GM18505 (cell line): ENCODE results near the gene NRG4.
"Not testable (repeated sequence)": the region's sequence is repeated elsewhere in the genome, so short reads cannot be mapped to it uniquely, and the experiment has no call there.

Source experiments
- ATAC-seq: cut with Tn5 transposase; IDR thresholded peaks from one replicate; pipeline ENCODE4 v1.9.1; 2021; ENCODE audit not compliant: unreplicated experiment
- POLR2A ChIP-seq: IDR thresholded peaks from 4 replicates; pipeline ENCODE4 v1.6.1; 2011; ENCODE audit warnings: borderline replicate concordance; ENCODE audit not compliant: insufficient read depth, insufficient read length; ENCODE audit errors: extremely low read depth

NRG4 gene

GRCh38 chr15:75928680-75929608, 83.3 kb downstream of the NRG4 start:
- TF ChIP-seq POLR2A = no peak
- no peak for ATAC-seq

DNA sequence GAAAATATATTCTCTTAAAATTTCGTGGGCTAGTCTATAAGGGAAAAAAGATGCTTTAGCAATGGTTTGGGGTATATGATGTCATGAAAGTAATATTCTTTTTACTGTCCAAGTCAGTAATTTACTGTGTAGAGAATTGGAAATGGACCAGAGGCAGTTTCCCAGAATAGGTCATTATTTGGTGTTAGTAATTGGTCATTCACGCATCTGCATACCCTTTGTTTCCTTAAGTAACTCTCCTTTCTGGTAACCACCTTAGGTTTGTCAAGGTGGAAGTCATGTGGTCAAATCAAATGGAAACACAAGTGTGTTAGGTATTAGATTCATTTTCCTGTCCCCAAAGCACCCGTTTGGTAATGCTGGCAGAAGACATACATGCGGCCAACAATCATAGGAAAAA, 84.6 kb downstream of the NRG4 start:
- TF ChIP-seq POLR2A = no peak
- no peak for ATAC-seq

DNA sequence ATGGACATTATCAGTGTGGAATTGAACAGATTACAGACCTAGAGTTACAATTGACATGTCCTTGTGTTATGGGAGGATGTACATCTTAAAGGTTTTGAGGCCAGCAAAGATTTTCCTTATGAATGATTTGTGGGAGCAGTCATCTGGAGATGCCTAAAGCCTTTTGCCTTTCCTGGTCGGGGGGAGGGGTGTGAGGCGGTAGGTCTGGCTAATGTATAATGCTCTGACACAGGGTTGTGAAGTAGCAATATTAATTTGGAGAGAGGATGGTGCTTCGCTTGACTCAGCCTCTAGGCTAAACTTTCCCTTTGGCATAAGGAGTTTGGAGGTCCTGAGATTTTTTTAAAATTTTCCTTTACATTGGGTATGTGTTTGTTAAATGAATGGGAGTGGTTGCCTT, 85.3 kb downstream of the NRG4 start:
- ATAC-seq = no peak
- TF ChIP-seq POLR2A = no peak

- ATAC-seq = no peak
- no peak for TF ChIP-seq POLR2A
Measured at GRCh38 chr15:75925440-75925839, 86.8 kb downstream of the NRG4 start.

DNA sequence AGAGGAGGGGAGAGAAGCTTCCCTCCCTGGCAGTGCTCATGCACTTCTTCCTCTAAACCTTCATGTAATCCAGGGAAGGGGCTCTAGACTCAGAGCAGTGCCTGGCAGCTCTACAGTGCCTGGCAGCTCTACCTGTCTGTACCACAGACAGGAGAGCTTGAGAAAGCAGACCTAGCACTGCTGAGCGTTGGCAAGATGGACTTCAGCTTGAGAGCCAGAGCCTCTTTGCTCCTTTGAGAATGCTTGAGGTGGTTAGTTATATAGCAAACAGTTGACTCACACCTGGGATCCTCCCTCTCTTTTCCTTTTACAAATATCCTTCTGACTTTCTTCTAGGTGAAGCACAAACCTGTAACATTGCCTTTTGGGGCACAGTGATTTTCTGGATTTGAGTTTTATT, 87.6 kb downstream of the NRG4 start:
- TF ChIP-seq POLR2A = no peak
- ATAC-seq = no peak

DNA sequence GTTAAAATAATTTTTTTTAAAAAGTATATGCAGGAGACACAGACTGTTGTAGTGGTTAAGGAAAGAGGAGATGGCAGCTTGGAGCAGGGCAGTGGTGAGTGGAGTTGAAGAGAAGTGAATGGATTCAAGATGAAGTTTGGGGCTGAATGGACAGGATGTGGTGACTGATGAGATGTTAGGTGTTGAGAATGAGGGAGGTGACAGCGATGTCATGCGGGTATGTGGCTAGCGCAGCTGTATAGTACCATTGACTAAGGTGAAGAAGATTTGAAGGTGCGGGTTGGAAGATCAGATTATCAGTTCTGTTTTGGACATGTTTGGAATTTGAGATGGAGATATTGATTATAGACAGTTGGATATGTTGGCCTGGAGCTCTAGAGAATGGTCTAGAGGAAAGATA, 88.5 kb downstream of the NRG4 start:
- TF ChIP-seq POLR2A = no peak
- no peak for ATAC-seq

DNA sequence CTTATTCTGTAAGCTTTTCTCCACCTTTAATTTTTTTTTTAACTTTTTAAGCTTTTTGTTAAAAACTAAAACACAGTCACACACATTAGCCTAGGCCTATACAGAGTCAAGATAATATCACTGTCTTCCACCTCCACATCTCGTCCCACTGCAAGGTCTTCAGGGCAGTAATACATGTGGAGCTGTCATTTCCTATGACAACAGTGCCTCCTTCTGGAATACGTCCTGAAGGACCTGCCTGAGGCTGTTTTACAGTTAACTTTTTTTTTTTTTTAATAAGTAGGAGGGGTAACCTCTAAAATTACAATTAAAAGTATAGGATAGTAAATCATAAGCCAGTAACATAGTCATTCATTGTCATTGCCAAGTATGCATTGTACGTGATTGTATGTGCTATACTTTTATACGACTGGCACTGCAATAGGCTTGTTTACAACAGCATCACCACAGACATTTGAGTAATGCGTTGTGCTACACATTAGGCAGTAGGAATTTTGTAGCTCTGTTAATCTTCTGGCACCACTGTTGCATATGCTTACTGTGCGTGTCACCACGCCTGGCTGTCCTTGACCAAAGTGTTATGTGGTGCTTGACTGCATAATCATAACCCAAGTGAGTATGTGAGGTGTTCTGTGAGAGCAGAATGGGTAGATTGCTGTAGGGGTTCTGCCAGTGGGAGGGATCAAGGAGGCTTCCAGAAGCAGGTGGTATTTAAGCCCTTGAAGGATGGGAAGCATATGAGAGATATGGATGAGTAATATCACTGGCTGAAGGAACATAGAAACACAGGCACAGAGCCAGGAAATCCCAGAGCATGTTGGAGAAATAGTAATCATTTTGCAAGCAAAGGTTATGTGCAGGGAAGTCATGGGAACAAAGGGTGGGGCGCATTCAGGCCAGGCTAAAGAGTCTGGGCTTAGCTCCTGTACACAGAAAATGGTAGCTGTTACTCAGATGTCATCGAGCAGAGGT, 90.2 kb downstream of the NRG4 start:
- no peak for ATAC-seq
- TF ChIP-seq POLR2A = no peak

GRCh38 chr15:75920079-75920478, 92.1 kb downstream of the NRG4 start:
- ATAC-seq = no peak
- TF ChIP-seq POLR2A = no peak

DNA sequence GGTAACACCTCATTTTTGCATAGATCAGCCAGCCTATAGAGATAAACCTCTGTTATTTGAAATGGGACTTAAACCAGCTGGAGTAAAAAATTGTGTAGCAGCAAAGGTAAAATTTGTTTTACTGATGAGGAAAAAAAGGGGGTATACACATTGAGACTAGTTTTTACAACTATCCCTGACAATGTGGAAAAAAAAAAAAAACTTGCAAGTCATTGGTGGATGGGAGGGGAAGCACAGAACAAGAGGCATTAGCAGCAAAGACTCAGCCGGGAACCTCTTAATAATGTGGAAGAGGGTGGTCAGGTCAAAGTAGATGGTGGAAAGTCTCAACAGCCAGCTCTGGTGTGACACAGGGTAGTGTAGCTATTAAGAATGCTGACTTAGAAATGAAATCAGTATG, 94.1 kb downstream of the NRG4 start:
- TF ChIP-seq POLR2A = no peak
- no peak for ATAC-seq

DNA sequence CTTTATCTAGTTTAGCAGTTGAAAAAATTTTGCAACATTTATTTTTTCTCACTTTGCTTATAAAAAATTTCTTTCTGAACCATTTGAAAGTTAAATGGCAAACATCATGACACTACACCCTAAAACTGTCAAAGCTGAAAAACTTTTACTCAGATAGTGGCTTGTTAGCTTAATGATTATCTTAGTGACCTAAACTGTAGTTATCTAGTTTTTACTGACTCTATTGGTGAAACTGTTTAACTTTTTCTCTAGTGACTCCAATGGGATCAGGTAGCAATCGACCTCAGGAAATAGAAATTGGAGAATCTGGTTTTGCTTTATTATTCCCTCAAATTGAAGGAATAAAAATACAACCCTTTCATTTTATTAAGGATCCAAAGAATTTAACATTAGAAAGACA, 95.2 kb downstream of the NRG4 start:
- ATAC-seq = no peak
- no peak for TF ChIP-seq POLR2A

DNA sequence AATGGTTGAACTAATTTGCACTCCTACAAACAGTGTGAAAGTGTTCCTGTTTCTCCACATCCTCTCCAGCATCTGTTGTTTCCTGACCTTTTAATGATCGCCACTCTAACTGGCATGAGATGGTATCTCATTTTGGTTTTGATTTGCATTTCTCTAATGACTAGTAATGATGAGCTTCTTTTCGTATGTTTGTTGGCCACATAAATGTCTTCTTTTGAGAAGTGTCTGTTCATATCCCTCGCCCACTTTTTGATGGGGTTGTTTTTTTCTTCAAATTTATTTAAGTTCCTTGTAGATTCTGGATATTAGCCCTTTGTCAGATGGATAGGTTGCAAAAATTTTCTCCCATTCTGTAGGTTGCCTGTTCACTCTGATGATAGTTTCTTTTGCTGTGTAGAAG, 101.9 kb downstream of the NRG4 start:
- ATAC-seq = not testable (repeated sequence)

GRCh38 chr15:75905231-75905630, 107.0 kb downstream of the NRG4 start:
- no peak for TF ChIP-seq POLR2A
- ATAC-seq = no peak

DNA sequence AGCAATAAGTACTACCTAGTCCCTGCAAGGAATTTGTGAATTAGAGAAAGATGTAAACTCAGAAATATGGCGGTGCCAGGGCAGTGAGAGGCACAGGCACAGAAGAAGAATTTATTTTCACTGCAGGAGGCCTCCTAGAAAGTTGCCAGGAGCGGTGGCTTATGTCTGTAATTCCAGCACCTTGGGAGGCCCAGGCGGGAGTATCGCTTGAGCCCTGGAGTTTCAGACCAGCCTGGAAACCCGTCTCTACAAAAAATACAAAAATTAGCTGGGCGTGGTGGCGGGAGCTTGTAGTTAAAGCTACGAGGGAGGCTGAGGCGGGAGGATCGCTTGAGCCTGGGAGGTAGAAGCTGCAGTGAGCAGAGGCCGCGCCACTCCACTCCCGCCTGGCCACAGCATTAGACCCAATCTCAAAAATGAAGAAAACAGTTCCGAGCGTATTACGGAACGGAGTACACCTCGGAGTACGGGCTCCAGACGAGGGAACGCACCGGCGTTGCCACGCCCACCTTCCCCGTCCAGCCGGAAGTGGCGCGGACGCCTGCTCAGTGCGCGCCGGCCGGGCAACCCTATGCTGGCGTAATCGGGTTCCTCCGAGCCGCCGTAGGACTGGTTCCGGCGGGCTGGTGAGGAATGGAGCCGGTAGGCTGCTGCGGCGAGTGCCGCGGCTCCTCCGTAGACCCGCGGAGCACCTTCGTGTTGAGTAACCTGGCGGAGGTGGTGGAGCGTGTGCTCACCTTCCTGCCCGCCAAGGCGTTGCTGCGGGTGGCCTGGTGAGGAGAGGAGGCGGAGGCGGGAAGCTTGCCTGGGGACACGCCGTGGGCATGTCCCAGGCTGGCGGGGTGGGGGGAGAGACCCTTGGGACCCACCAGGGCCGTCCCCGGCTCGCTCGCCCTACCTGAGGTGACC, 108.6 kb downstream of the NRG4 start, which contains the start of gene FBXO22:
Gene FBXO22 (plus strand): TSS at position 548 of the 909 bp plus-strand sequence. CDS start 86 bp downstream, at position 634.
- peak; percentile 91 for ATAC-seq
- TF ChIP-seq POLR2A = peak; percentile 93
